HFFc6 (cell line): ENCODE results near the gene RALGPS2. TPM values are rescaled to one million over a fixed set of nuclear protein-coding genes. Genes with fewer than 3 reads are reported as not detected.

Source experiments
- DNase-seq: peaks from one replicate; pipeline ENCODE4 v3.0.0-alpha.2; 2018
- H3K27ac Mint-ChIP-seq: 2 replicates; pipeline ENCODE4 v1.8.0; 2020; ENCODE audit warnings: mild to moderate bottlenecking, mixed read lengths
- H3K27me3 Mint-ChIP-seq: 2 replicates; pipeline ENCODE4 v1.8.0; 2021; ENCODE audit warnings: mild to moderate bottlenecking, moderate library complexity, mixed read lengths; ENCODE audit not compliant: insufficient read depth
- H3K36me3 Mint-ChIP-seq: 2 replicates; pipeline ENCODE4 v1.8.0; 2021; ENCODE audit warnings: low read depth, mixed read lengths
- H3K4me1 Mint-ChIP-seq: 2 replicates; pipeline ENCODE4 v1.8.0; 2020; ENCODE audit warnings: low read depth, mixed read lengths
- H3K4me3 Mint-ChIP-seq: 2 replicates; pipeline ENCODE4 v1.8.0; 2020; ENCODE audit warnings: mild to moderate bottlenecking, moderate library complexity, mixed read lengths
- H3K9me3 Mint-ChIP-seq: 2 replicates; pipeline ENCODE4 v1.8.0; 2020; ENCODE audit warnings: mild to moderate bottlenecking, mixed read lengths
- CTCF ChIP-seq: fragments of 200-600 bp; sonication (generic); IDR thresholded peaks from 2 replicates; pipeline ENCODE4 v1.5.0; 2021; ENCODE audit warnings: antibody characterized with exemption, mild to moderate bottlenecking
- microRNA-seq: library from miRNA; unstranded; fragments of <30 nt; microRNA quantifications from one replicate; pipeline ENCODE4, GENCODE V29; 2019
- total RNA-seq, 6 experiments: library from RNA; stranded (reverse); fragmentation: NEBNext Ultra II Directional; extraction: Animal tissue kit (Norgen Biotek cat#: 25700); gene quantifications; 2 replicates in 1 of 6; 3 replicates in 5 of 6; pipeline ENCODE4 v1.2.3, GENCODE V29; 2021

The RALGPS2 gene
- total RNA-seq, 6 experiments from 2014 or later = 41.5 to 59.2 (median 48.9) TPM

DNA sequence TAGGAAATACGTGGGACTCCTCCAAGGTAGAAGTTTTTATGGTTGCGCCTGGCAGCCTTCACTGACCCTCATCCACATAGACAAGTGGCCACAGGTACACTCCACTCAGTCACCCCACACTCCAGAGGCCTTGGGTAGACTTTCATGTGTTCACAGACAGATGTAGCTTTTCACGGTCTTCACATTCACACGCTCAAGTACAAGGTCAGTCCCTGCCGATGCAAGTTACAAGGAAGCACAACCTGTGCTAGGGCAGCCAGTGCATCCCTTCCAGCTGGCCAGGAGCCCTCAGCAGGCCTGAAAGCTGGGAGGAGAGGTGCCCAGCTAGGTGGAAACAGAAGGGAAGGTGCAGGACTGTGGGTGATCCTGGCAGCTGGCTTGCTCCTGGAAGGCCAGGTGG is 245.1 kb downstream of the RALGPS2 start:
- Mint-ChIP-seq H3K4me1 (no peaks in the 10 kb centered on the region; the same call in 1 of the 2 replicates), H3K27me3 (peaks cover 22% of the 10 kb centered on the region), H3K27ac (no peak overlapping the region), H3K36me3 (peaks cover 4% of the 10 kb centered on the region; the same call in 1 of the 2 replicates), H3K9me3 (peaks cover 4% of the 10 kb centered on the region; the same call in 1 of the 2 replicates), H3K4me3 (no peak overlapping the region)
- DNase-seq = no peak
- TF ChIP-seq CTCF = no peak

Small RNA genes within 50 kb of the gene (microRNA-seq; reads per million reads assigned to microRNA genes)
- not detected for gene MIR4424

Other genes starting within 250 kb of the RALGPS2 start
- not detected for gene CLEC20A, start 228.3 kb upstream of the RALGPS2 start, total RNA-seq
- gene TEX35, start 212.1 kb upstream of the RALGPS2 start, total RNA-seq = under 1 TPM in 1 of 6 experiments, not detected in 5; 0.10 TPM
- gene ANGPTL1, start 145.8 kb downstream of the RALGPS2 start, total RNA-seq = not detected